ENCODE data around the gene NOX3.

GRCh38 chr6:155444952-155445903 lies 10.4 kb downstream of the NOX3 start:
- TF ChIP-seq CTCF (IDR thresholded peaks at IDR 0.05; ENCODE audit: poor library complexity) (no peak), EZH2 (IDR thresholded peaks at IDR 0.05; ENCODE audit: borderline replicate concordance) (no peak)
